ENCODE results near the gene GRPEL1.

GRPEL1 gene

GRCh38 chr4:7023901-7024300 lies 44.0 kb downstream of the GRPEL1 start:
- no peak for DNase-seq (ENCODE audit: low read depth)

GRCh38 chr4:7023486-7023885 lies 44.4 kb downstream of the GRPEL1 start:
- DNase-seq (ENCODE audit: low read depth): no peak

GRCh38 chr4:7021930-7022664 lies 45.8 kb downstream of the GRPEL1 start:
- peak; percentile 71 for DNase-seq (ENCODE audit: low read depth)

- DNase-seq (ENCODE audit: low read depth): no peak
Observed at GRCh38 chr4:7021355-7021754, 46.5 kb downstream of the GRPEL1 start.

GRCh38 chr4:7020856-7021255 lies 47.0 kb downstream of the GRPEL1 start:
- DNase-seq (ENCODE audit: low read depth): no peak

- DNase-seq (ENCODE audit: low read depth): no peak
Observed at GRCh38 chr4:7020290-7020689, 47.6 kb downstream of the GRPEL1 start.

- no peak for DNase-seq (ENCODE audit: low read depth)
Observed at GRCh38 chr4:7019367-7019766, 48.5 kb downstream of the GRPEL1 start.

GRCh38 chr4:7018281-7018680 lies 49.6 kb downstream of the GRPEL1 start:
- no peak for DNase-seq (ENCODE audit: low read depth)

- DNase-seq (ENCODE audit: low read depth): no peak
Observed at GRCh38 chr4:7017446-7018048, 50.3 kb downstream of the GRPEL1 start.

- no peak for DNase-seq (ENCODE audit: low read depth)
Observed at GRCh38 chr4:7016512-7016911, 51.4 kb downstream of the GRPEL1 start.

- no peak for DNase-seq (ENCODE audit: low read depth)
Observed at GRCh38 chr4:7016086-7016485, 51.8 kb downstream of the GRPEL1 start.

- DNase-seq (ENCODE audit: low read depth): no peak
Observed at GRCh38 chr4:7015383-7016035, 52.4 kb downstream of the GRPEL1 start.

GRCh38 chr4:7014815-7015214 lies 53.0 kb downstream of the GRPEL1 start:
- no peak for DNase-seq (ENCODE audit: low read depth)

- no peak for DNase-seq (ENCODE audit: low read depth)
Observed at GRCh38 chr4:7013175-7013574, 54.7 kb downstream of the GRPEL1 start.

- no peak for DNase-seq (ENCODE audit: low read depth)
Observed at GRCh38 chr4:7009564-7009963, 58.3 kb downstream of the GRPEL1 start.

Data from iris pigment epithelial cell (primary cell).